Gastrocnemius medialis (tissue), 4 donors: Measurements from ENCODE around the gene BANP. TPM values are rescaled to one million over a fixed set of nuclear protein-coding genes. Genes with fewer than 3 reads are reported as not detected.

Experiments
- ATAC-seq, 2 donors: fragments of 150-250 bp; one replicate each; pipeline ENCODE4 v1.9.1; 2016
- DNase-seq, 2 donors: peaks; one replicate each; pipeline ENCODE4 v3.0.0-alpha.2; 2019
- H3K27ac ChIP-seq, 4 donors: fragments of 200-600 bp; sonication (generic); 1 replicate in 1 of 4; 2 replicates in 3 of 4; pipeline ENCODE4 v1.5.1; 2016 to 2018; ENCODE audit warnings: mild to moderate bottlenecking in 2 of 4, moderate library complexity in 1 of 4
- H3K27me3 ChIP-seq, 3 donors: fragments of 200-600 bp; sonication (generic) in 2 of 3; 1 replicate in 1 of 3; 2 replicates in 2 of 3; pipeline versions ENCODE4 v1.5.1 to v1.6.0; 2016 to 2019; ENCODE audit warnings: mild to moderate bottlenecking in 1 of 3, moderate library complexity in 1 of 3
- H3K36me3 ChIP-seq, 2 donors: fragments of 200-600 bp; sonication (generic) in 1 of 2; one replicate each; pipeline ENCODE4 v1.5.1; 2017 to 2018
- H3K4me1 ChIP-seq, 2 donors: fragments of 200-600 bp; sonication (generic) in 1 of 2; one replicate each; pipeline ENCODE4 v1.5.1; 2016 to 2017; ENCODE audit warnings: mild to moderate bottlenecking in 2 of 2
- H3K4me3 ChIP-seq, 4 donors: fragments of 200-600 bp; sonication (generic) in 3 of 4; 1 replicate in 1 of 4; 2 replicates in 3 of 4; pipeline ENCODE4 v1.5.1; 2016 to 2019; ENCODE audit warnings: mild to moderate bottlenecking in 2 of 4
- H3K9me3 ChIP-seq, 3 donors: fragments of 200-600 bp; sonication (generic) in 2 of 3; 1 replicate in 1 of 3; 2 replicates in 2 of 3; pipeline ENCODE4 v1.5.1; 2016 to 2019
- CTCF ChIP-seq, 5 experiments: fragments of 450-650 bp in 3 of 5; fragments of 200-600 bp in 2 of 5; sonication (generic) in 2 of 5; IDR thresholded peaks in 4 of 5; conservative IDR thresholded peaks in 1 of 5; 1 replicate in 4 of 5; 2 replicates in 1 of 5; pipeline ENCODE4 v1.5.1; 2016 to 2019; ENCODE audit warnings: antibody characterized with exemption in 5 of 5, mild to moderate bottlenecking in 3 of 5, moderate library complexity in 3 of 5
- POLR2A ChIP-seq, 2 donors: fragments of 450-650 bp; IDR thresholded peaks; one replicate each; pipeline ENCODE4 v1.6.1; 2017; ENCODE audit warnings: antibody characterized with exemption in 2 of 2, mild to moderate bottlenecking in 2 of 2, moderate library complexity in 2 of 2
- in situ Hi-C, 4 donors: fragments of 200-750 bp; cut with MboI; loops; one replicate each; pipeline versions ENCODE4 v1.15.0 to v1.8.0; 2017; ENCODE audit warnings: low sequenced_read_pairs in 4 of 4
- intact Hi-C: fragments of 100-400 bp; cut with DNase I; formaldehyde crosslinking; loops from one replicate; pipeline ENCODE4 v1.15.1; 2023; ENCODE audit warnings: low total_unique reads
- total RNA-seq, 4 donors: library from RNA; depleted of rRNA; stranded (reverse); fragments of >200 nt; gene quantifications; one replicate each; pipeline versions ENCODE4 v1.1.0 to v1.2.3, GENCODE V29; 2016

The BANP gene
- total RNA-seq, 4 donors from 2014 or later, result 7.0 to 20.6 (median 16.1) TPM

GRCh38 chr16:88070341-88070740, 119.1 kb downstream of the BANP start:
- H3K9me3 ChIP-seq, result no peaks in the 10 kb centered on the region
- DNase-seq (no peak), ATAC-seq (no peak)
- H3K4me3 ChIP-seq, result no peak overlapping the region
- in situ Hi-C loops (no loop called here), intact Hi-C loops (no loop called here)
- H3K27me3 ChIP-seq, result no peaks in the 10 kb centered on the region
- H3K4me1 ChIP-seq, result no peaks in the 10 kb centered on the region
- H3K27ac ChIP-seq, result no peak overlapping the region
- no peak for TF ChIP-seq CTCF (IDR thresholded peaks at IDR 0.05 in 4 of 5, conservative IDR thresholded peaks at IDR 0.05 in 1 of 5)
- TF ChIP-seq POLR2A (IDR thresholded peaks at IDR 0.05), result no peak
- H3K36me3 ChIP-seq, result peaks cover 0 to 27% of the 10 kb centered on the region in 2 donors

DNA sequence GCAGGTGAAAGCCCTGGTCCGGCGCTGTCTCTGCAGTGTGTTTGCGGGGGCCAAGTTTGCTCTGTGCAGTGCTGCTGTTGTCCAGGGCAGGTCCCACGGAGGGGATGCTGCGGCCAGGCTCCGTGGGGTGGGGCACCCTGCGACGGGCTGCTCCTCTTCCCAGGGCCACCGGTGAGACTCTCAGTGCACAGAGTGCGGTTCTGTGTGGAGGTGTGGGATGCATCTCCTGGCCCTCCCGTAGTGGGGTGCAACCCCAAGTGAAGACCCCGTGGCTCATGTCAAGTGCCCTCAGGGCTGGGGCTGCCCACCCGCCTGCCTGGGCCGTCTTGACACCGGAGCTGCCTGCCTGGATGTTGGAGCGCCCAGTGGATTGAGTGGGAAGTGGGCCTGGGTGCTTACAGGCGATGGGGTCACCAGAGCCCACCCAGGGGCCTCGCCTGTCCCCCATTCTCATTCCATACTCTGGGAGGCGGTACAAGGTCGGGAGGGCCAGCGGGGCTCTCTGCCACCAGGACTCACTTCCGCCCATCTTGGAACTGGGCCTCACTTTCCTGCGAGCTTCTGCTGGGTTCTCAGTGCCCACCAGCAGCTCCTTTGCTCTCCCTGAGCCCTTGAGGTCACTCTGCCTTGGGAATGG, 119.9 kb downstream of the BANP start:
- H3K36me3 ChIP-seq, result peaks cover 0 to 27% of the 10 kb centered on the region in 2 donors
- no peak for DNase-seq
- ATAC-seq, result no peak
- intact Hi-C loops (no loop called here), in situ Hi-C loops (no loop called here)
- H3K9me3 ChIP-seq, result no peaks in the 10 kb centered on the region
- no peak overlapping the region for H3K27ac ChIP-seq
- no peak for TF ChIP-seq POLR2A (IDR thresholded peaks at IDR 0.05)
- no peak overlapping the region for H3K4me3 ChIP-seq
- no peaks in the 10 kb centered on the region for H3K4me1 ChIP-seq
- H3K27me3 ChIP-seq, result no peaks in the 10 kb centered on the region

DNA sequence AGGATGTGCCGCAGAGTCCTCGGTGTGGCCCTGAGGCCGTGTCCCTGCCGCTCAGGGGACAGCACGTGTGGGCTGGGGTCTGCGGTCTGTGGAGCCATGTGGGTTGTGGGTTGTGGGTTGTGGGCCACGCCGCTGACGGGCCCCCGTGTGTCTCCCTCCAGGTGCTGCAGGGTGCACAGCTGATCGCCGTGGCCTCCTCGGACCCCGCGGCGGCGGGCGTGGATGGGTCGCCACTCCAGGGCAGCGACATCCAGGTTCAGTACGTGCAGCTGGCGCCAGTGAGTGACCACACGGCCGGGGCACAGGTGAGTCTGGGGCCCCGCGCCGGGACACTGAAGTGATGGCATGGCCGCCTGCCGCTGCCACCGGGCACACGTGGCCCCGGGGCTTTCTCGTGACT, 120.7 kb downstream of the BANP start:
- Histone ChIP-seq H3K36me3 (peaks cover 0 to 27% of the 10 kb centered on the region in 2 donors), H3K4me3 (no peak overlapping the region), H3K4me1 (no peaks in the 10 kb centered on the region), H3K27ac (no peak overlapping the region), H3K9me3 (no peaks in the 10 kb centered on the region), H3K27me3 (no peaks in the 10 kb centered on the region)
- DNase-seq (no peak), ATAC-seq (no peak)
- intact Hi-C loops, result no loop called here
- in situ Hi-C loops, result no loop called here
- TF ChIP-seq POLR2A (IDR thresholded peaks at IDR 0.05), result no peak
- no peak for TF ChIP-seq CTCF (IDR thresholded peaks at IDR 0.05 in 4 of 5, conservative IDR thresholded peaks at IDR 0.05 in 1 of 5)

- Histone ChIP-seq H3K27me3 (no peaks in the 10 kb centered on the region), H3K27ac (no peak overlapping the region), H3K4me1 (no peaks in the 10 kb centered on the region), H3K4me3 (no peak overlapping the region), H3K36me3 (peaks cover 0 to 27% of the 10 kb centered on the region in 2 donors), H3K9me3 (no peaks in the 10 kb centered on the region)
- intact Hi-C loops, result no loop called here
- ATAC-seq, result no peak
- in situ Hi-C loops, result no loop called here
- TF ChIP-seq CTCF (IDR thresholded peaks at IDR 0.05 in 4 of 5, conservative IDR thresholded peaks at IDR 0.05 in 1 of 5), result no peak
- no peak for TF ChIP-seq POLR2A (IDR thresholded peaks at IDR 0.05)
- no peak for DNase-seq
Observed at GRCh38 chr16:88072571-88073001, 121.4 kb downstream of the BANP start.

- DNase-seq, result no peak
- H3K4me3 ChIP-seq, result no peak overlapping the region
- H3K4me1 ChIP-seq, result no peaks in the 10 kb centered on the region
- H3K36me3 ChIP-seq, result peaks cover 0 to 27% of the 10 kb centered on the region in 2 donors
- ATAC-seq, result no peak
- no peaks in the 10 kb centered on the region for H3K27me3 ChIP-seq
- intact Hi-C loops (no loop called here), in situ Hi-C loops (no loop called here)
- TF ChIP-seq CTCF (IDR thresholded peaks at IDR 0.05 in 4 of 5, conservative IDR thresholded peaks at IDR 0.05 in 1 of 5) (no peak), POLR2A (IDR thresholded peaks at IDR 0.05) (no peak)
- H3K27ac ChIP-seq, result no peak overlapping the region
- no peaks in the 10 kb centered on the region for H3K9me3 ChIP-seq
Observed at GRCh38 chr16:88073201-88073721, 122.0 kb downstream of the BANP start.
